GM10248 (cell line): ENCODE results near the gene IL16.

Experiments used
- CTCF ChIA-PET: fragments of 300-600 bp; sonication (Branson Sonifier 250); formaldehyde crosslinking; extraction: SDS; loops from one replicate; lab custom pipeline; 2021; ENCODE audit warnings: antibody characterized with exemption; lab: Yijun Ruan, JAX
- POLR2A ChIA-PET: fragments of 350-650 bp; sonication (Branson Sonifier 250); formaldehyde crosslinking; extraction: SDS; loops from one replicate; lab custom pipeline; 2020; ENCODE audit warnings: antibody characterized with exemption; lab: Yijun Ruan, JAX
- DNase-seq: peaks from one replicate; pipeline ENCODE4 v3.0.0; 2012; ENCODE audit errors: extremely low spot score
- TF ChIP-seq, protein P1 (sequence below): IDR thresholded peaks from 2 replicates; pipeline ENCODE4 v1.5.1; 2012; ENCODE audit warnings: mild to moderate bottlenecking, low read depth; ENCODE audit errors: extremely low read depth, missing control alignments, control extremely low read depth

Gene IL16

DNA sequence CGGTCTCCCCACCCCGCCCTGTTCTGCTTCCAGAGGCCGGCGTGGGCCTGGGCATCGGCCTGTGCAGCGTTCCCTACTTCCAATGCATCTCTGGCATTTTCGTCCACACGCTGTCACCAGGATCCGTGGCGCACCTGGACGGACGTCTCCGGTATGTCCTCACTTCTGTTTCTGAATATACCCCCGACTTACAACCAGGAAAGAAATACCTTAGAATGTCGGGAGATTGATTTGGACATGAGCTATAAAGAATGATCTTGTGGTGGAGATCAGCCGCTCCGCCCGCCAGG is 85.9 kb downstream of the IL16 start:
- ChIA-PET CTCF (interaction anchor here (1.3 to 8.7 kb wide), 7 partner anchors 9 to 49 kb away, joined by 3 to 73 read pairs (median 11); no protein-coding TSS in a partner anchor), POLR2A (no interaction called here)
- TF ChIP-seq, protein P1, sequence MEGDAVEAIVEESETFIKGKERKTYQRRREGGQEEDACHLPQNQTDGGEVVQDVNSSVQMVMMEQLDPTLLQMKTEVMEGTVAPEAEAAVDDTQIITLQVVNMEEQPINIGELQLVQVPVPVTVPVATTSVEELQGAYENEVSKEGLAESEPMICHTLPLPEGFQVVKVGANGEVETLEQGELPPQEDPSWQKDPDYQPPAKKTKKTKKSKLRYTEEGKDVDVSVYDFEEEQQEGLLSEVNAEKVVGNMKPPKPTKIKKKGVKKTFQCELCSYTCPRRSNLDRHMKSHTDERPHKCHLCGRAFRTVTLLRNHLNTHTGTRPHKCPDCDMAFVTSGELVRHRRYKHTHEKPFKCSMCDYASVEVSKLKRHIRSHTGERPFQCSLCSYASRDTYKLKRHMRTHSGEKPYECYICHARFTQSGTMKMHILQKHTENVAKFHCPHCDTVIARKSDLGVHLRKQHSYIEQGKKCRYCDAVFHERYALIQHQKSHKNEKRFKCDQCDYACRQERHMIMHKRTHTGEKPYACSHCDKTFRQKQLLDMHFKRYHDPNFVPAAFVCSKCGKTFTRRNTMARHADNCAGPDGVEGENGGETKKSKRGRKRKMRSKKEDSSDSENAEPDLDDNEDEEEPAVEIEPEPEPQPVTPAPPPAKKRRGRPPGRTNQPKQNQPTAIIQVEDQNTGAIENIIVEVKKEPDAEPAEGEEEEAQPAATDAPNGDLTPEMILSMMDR, result no peak
- DNase-seq, result no peak

DNA sequence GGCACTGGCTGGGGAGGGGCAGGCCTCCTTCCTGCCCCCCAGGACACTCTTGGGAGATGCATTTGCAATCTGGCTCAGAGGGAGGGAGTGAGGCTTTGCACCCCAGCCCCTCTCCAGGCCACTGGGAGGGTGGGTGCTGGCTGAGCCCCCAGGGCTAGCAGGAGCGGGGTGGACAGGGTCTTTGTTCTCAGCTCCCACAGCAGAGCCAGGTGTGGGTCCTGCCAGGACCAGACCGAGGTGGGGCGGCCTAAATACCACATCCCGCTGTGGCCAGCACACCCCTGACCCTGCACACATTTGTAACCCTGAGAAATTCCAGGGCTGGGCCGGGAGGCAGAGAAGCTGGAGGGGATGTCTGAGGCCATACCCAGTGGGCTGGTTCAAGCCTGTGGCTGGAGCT is 86.2 kb downstream of the IL16 start:
- TF ChIP-seq, protein P1, result no peak
- POLR2A ChIA-PET, result no interaction called here
- CTCF ChIA-PET, result interaction anchor here (0.9 to 8.7 kb wide), 9 partner anchors 7 to 49 kb away, joined by 3 to 73 read pairs (median 7); no protein-coding TSS in a partner anchor
- no peak for DNase-seq

DNA sequence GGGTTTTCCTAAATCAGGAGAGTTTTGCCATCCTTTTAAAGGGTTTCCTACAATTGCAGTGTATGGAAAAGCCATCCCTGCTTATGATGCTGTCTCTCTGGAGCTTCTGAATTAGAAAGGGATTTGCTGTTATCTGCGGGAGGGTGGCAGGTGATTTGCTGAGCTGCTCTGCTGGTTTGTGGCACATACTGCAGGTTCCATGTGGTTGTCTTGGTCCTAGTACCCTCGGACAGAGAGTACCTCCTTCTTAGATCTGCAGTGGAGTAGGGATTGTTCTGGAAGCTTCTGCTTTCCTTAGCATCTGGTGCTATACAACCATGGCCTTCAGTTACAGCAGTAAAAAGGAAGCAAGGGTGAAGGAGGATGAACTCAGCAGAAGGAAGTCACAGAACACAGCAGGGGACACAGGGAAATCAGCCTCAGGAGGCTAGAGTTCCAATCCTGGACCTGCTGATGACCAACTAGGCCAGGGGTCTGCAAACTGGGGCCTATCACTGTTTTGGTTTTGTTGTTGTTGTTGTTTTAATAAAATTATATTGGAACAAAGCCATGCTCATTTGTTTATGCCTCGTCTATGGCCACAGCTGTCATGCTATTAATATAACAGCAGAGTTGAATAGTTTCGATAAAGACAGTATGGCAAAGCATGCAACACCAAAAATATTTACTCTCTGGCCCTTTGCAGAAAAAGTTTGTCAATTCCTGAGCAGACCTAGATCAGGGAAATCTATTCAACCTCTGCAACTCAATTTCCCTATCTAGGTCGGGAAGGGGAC is 87.8 kb downstream of the IL16 start:
- POLR2A ChIA-PET, result no interaction called here
- DNase-seq, result no peak
- CTCF ChIA-PET, result interaction anchor here (0.6 to 8.7 kb wide), 5 partner anchors 9 to 18 kb away, joined by 3 to 73 read pairs (median 11); no protein-coding TSS in a partner anchor
- TF ChIP-seq, protein P1, result no peak

DNA sequence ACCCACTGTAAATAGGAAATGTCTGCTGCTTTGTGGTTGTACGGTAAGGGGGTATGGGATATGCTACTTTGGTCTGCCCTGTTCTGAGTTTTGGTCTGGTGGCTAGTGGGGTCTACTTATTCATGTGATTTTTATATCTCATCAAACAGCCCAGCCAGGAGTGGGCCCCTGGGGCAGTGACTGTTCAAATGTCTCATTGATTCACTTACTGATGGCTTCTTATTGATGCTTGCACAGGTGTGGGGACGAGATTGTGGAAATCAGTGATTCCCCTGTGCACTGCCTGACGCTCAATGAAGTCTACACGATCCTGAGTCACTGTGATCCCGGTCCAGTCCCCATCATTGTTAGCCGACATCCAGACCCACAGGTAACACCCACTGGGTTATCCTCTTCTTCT is 88.8 kb downstream of the IL16 start:
- CTCF ChIA-PET, result interaction anchor here (0.9 to 3.0 kb wide), 3 partner anchors 10 to 19 kb away, joined by 3 to 26 read pairs (median 18); no protein-coding TSS in a partner anchor
- TF ChIP-seq, protein P1, result no peak
- no peak for DNase-seq
- POLR2A ChIA-PET, result no interaction called here

DNA sequence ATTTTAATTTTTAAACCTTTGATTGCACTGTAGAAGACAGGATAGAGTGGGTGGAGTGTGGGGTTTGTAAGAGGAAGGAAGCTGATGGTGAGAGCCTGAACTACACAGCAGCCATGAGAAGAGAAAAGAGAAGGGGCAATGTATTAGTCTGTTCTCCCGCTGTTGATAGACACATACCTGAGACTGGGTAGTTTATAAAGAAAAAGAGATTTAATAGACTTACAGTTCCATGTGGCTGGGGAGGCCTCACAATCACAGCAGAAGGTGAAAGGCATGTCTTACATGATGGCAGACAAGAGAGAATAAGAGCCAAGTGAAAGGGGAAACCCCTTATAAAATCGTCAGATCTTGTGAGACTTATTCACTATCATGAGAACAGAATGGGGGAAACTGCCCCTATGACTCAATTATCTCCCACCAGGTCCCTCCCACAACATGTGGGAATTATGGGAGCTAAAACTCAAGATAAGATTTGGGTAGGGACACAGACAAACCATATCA is 90.0 kb downstream of the IL16 start:
- CTCF ChIA-PET, result interaction anchor here (0.9 to 3.0 kb wide), 9 partner anchors 9 to 48 kb away, joined by 3 to 26 read pairs (median 3); no protein-coding TSS in a partner anchor
- POLR2A ChIA-PET, result interaction anchor here (1.1 to 1.3 kb wide), 2 partner anchors 15 to 37 kb away, joined by 4 to 5 read pairs; partner anchors contain the start of gene STARD5
- DNase-seq, result no peak
- TF ChIP-seq, protein P1, result no peak

DNA sequence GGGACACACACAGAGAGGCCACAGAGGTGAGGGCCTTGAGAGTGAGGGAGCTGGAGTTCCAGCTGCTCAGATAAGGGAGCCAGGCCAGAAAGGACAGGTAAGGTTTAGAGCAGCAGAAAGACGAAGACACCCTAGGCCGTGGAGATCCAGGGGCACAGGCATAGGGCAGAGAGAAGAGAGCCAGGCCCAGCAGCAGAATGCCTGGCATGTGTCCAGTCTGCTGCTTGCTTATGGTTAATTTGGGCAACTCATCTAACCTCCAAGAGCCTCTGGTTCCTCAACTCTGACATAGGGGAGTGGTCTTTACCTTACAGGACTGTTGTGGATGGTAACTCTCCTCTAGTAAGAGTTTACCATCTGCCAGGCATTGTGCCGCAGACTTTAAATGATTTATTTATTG is 91.4 kb downstream of the IL16 start:
- no peak for DNase-seq
- ChIA-PET CTCF (interaction anchor here (1.2 to 3.0 kb wide), 4 partner anchors 8 to 21 kb away, joined by 4 to 26 read pairs (median 12); no protein-coding TSS in a partner anchor), POLR2A (interaction anchor here (1.3 kb wide), 1 partner anchor 36 kb away, joined by 4 read pairs; the partner anchor contains the start of gene STARD5)
- TF ChIP-seq, protein P1, result no peak
